K562 (cell line): ENCODE results near the gene TLX2. TPM values are rescaled to one million over a fixed set of nuclear protein-coding genes. Genes with fewer than 3 reads are reported as not detected.

Experiments used
- CTBP1 ChIP-seq: fragments of 450-650 bp; IDR thresholded peaks from 2 replicates; pipeline ENCODE4 v1.6.1; 2016; ENCODE audit warnings: borderline replicate concordance
- ETV6 ChIP-seq, 3 experiments: fragments of 150-350 bp in 1 of 3; sonication (generic) in 1 of 3; formaldehyde crosslinking in 1 of 3; IDR thresholded peaks; 2 replicates each; pipeline versions ENCODE4 v1.6.1 to v1.8.0; 2014 to 2022; ENCODE audit warnings: borderline replicate concordance in 2 of 3, low read depth in 2 of 3, antibody characterized with exemption in 1 of 3, low read length in 1 of 3, mild to moderate bottlenecking in 1 of 3, missing genetic modification reagents in 1 of 3
- FOXK2 ChIP-seq, 2 experiments: fragments of 450-650 bp; IDR thresholded peaks in 1 of 2; conservative IDR thresholded peaks in 1 of 2; 2 replicates each; pipeline ENCODE4 v1.6.1; 2016; ENCODE audit warnings: low read depth in 2 of 2, mild to moderate bottlenecking in 1 of 2
- GTF2F1 ChIP-seq: IDR thresholded peaks from 2 replicates; pipeline ENCODE4 v1.6.1; 2011; ENCODE audit warnings: low read depth, low read length, improper control_type of control experiment
- HMGXB4 ChIP-seq: sonication (generic); formaldehyde crosslinking; IDR thresholded peaks from 2 replicates; pipeline ENCODE4 v1.8.1; 2023; ENCODE audit warnings: mild to moderate bottlenecking, missing genetic modification reagents
- MCM7 ChIP-seq, 2 experiments: fragments of 450-650 bp; IDR thresholded peaks; 2 replicates each; pipeline ENCODE4 v1.6.1; 2016 to 2018
- MTA1 ChIP-seq: fragments of 450-650 bp; IDR thresholded peaks from 2 replicates; pipeline ENCODE4 v1.6.1; 2017; ENCODE audit warnings: borderline replicate concordance
- MTA2 ChIP-seq: fragments of 450-650 bp; IDR thresholded peaks from 2 replicates; pipeline ENCODE4 v1.6.1; 2016; ENCODE audit warnings: low read depth
- NFRKB ChIP-seq: fragments of 450-650 bp; IDR thresholded peaks from 2 replicates; pipeline ENCODE4 v1.6.1; 2016; ENCODE audit warnings: low read depth
- PATZ1 ChIP-seq: fragments of 250-450 bp; sonication (Bioruptor Pico); IDR thresholded peaks from 2 replicates; pipeline ENCODE4 v1.5.0; 2020; ENCODE audit warnings: mild to moderate bottlenecking, borderline replicate concordance
- PML ChIP-seq: IDR thresholded peaks from 2 replicates; pipeline ENCODE4 v1.6.1; 2012; ENCODE audit warnings: low read length, inconsistent platforms
- POLR2A ChIP-seq: fragments of 450-650 bp; conservative IDR thresholded peaks from 2 replicates; pipeline ENCODE4 v1.6.1; 2016
- PRDM10 ChIP-seq: fragments of 450-650 bp; IDR thresholded peaks from 2 replicates; pipeline ENCODE4 v1.6.1; 2018; ENCODE audit not compliant: partially characterized antibody
- RFX1 ChIP-seq: fragments of 450-650 bp; IDR thresholded peaks from 2 replicates; pipeline ENCODE4 v1.6.1; 2016; ENCODE audit warnings: mild to moderate bottlenecking, moderate library complexity
- SMARCB1 ChIP-seq: IDR thresholded peaks from 2 replicates; pipeline ENCODE4 v1.6.1; 2011; ENCODE audit warnings: improper control_type of control experiment, low read depth; ENCODE audit not compliant: insufficient read length
- VEZF1 ChIP-seq: fragments of 200-800 bp; sonication (Bioruptor generic); IDR thresholded peaks from 2 replicates; pipeline ENCODE4 v1.6.1; 2017; ENCODE audit warnings: missing genetic modification characterization, missing compliant biosample characterization
- YBX1 ChIP-seq: fragments of 450-650 bp; IDR thresholded peaks from 2 replicates; pipeline ENCODE4 v1.7.1; 2016; ENCODE audit warnings: mild to moderate bottlenecking
- ZNF354B ChIP-seq: fragments of 250-450 bp; sonication (Bioruptor Pico); IDR thresholded peaks from 2 replicates; pipeline ENCODE4 v1.4.0; 2020
- ZNF431 ChIP-seq: sonication (generic); formaldehyde crosslinking; IDR thresholded peaks from 2 replicates; pipeline ENCODE4 v1.8.0; 2022; ENCODE audit warnings: mild to moderate bottlenecking, missing genetic modification reagents
- polyA plus RNA-seq, 8 experiments: library from polyadenylated mRNA; depleted of rRNA in 4 of 8; stranded (reverse) in 5 of 8; unstranded in 3 of 8; fragments of >200 nt; fragmentation: Nextera tagmentation in 2 of 8; fragmentation: Illumina TruSeq in 1 of 8; extraction: Ambion mirVana in 2 of 8; extraction: Trizol in 1 of 8; gene quantifications; 2 replicates each; pipeline versions ENCODE4 v1.2.1 to v1.2.3, GENCODE V29; 2011 to 2014; ENCODE audit warnings: inconsistent platforms in 1 of 8, missing spikeins in 1 of 8
- total RNA-seq, 7 experiments: library from RNA; depleted of rRNA in 6 of 7; stranded (reverse); fragments of >200 nt in 6 of 7; fragmentation: Illumina TruSeq in 2 of 7; extraction: Trizol in 2 of 7; gene quantifications; 2 replicates each; pipeline versions ENCODE4 v1.2.1 to v1.2.3, GENCODE V29; 2011 to 2021; ENCODE audit warnings: low replicate concordance in 1 of 7

TLX2 gene
- total and polyA plus RNA-seq, 9 of the 15 experiments (the other 6 are each of a cell fraction or from before 2014, with no cell fraction given) = not detected

GRCh38 chr2:74507926-74508520, 6.2 kb upstream of the TLX2 start (continued):
- no peak for TF ChIP-seq MTA2
- no peak for TF ChIP-seq FOXK2 (conservative IDR thresholded peaks at IDR 0.05 in 1 of 2, IDR thresholded peaks at IDR 0.05 in 1 of 2; ENCODE audit: low read depth in 2 of 2)
- no peak for TF ChIP-seq SMARCB1
- no peak for TF ChIP-seq POLR2A
- peak; percentile 11; the same call in 1 of the 2 replicates for TF ChIP-seq CTBP1
- TF ChIP-seq VEZF1 (CRISPR knock-in tag) = peak; percentile 38
- no peak for TF ChIP-seq RFX1
- TF ChIP-seq NFRKB = peak; percentile 62; the same call in 1 of the 2 replicates
- TF ChIP-seq YBX1 = no peak
- no peak for TF ChIP-seq MCM7 (IDR thresholded peaks at IDR 0.05)
- TF ChIP-seq ZNF431 (CRISPR knock-in tag) = no peak
- 0 out of 2 replicates have a peak, but pooled peaks have one; percentile 23 for TF ChIP-seq MTA1
- TF ChIP-seq ETV6 (IDR thresholded peaks at IDR 0.05; ENCODE audit: borderline replicate concordance in 1 of 2, low read depth in 2 of 2, low read length in 1 of 2) = no peak
- TF ChIP-seq ETV6 (CRISPR knock-in tag; IDR thresholded peaks at IDR 0.05; ENCODE audit: borderline replicate concordance) = no peak
- 0 out of 2 replicates have a peak, but pooled peaks have one; percentile 44 for TF ChIP-seq HMGXB4 (CRISPR knock-in tag)
- peak; percentile 26 for TF ChIP-seq PRDM10
- no peak for TF ChIP-seq ZNF354B
- TF ChIP-seq PML = no peak
- no peak for TF ChIP-seq PATZ1 (CRISPR knock-in tag)
- TF ChIP-seq GTF2F1 = no peak
